GM12892 (cell line): ENCODE data around the gene PGBD1.

Experiments
- POLR2A ChIP-seq: IDR thresholded peaks from 2 replicates; pipeline ENCODE4 v1.6.1; 2011; ENCODE audit warnings: low read depth, low read length, control low read depth
- POLR2AphosphoS5 ChIP-seq: IDR thresholded peaks from 2 replicates; pipeline ENCODE4 v1.6.1; 2011; ENCODE audit warnings: low read depth, low read length, control low read depth
- TAF1 ChIP-seq: IDR thresholded peaks from 2 replicates; pipeline ENCODE4 v1.6.1; 2011; ENCODE audit warnings: low read depth, mild to moderate bottlenecking, control low read depth, low read length, borderline replicate concordance

- TF ChIP-seq POLR2A: no peak
- no peak for TF ChIP-seq TAF1
- TF ChIP-seq POLR2AphosphoS5: no peak
Measured at GRCh38 chr6:28311139-28311823, 29.9 kb downstream of the PGBD1 start.
